Measurements from ENCODE around the gene JAZF1.
"Not testable (repeated sequence)": the region's sequence is repeated elsewhere in the genome, so short reads cannot be mapped to it uniquely, and the experiment has no call there.

Gene JAZF1

GRCh38 chr7:28042721-28043120 is 137.9 kb downstream of the JAZF1 start:
- DNase-seq (ENCODE audit: low read depth) = no peak

DNA sequence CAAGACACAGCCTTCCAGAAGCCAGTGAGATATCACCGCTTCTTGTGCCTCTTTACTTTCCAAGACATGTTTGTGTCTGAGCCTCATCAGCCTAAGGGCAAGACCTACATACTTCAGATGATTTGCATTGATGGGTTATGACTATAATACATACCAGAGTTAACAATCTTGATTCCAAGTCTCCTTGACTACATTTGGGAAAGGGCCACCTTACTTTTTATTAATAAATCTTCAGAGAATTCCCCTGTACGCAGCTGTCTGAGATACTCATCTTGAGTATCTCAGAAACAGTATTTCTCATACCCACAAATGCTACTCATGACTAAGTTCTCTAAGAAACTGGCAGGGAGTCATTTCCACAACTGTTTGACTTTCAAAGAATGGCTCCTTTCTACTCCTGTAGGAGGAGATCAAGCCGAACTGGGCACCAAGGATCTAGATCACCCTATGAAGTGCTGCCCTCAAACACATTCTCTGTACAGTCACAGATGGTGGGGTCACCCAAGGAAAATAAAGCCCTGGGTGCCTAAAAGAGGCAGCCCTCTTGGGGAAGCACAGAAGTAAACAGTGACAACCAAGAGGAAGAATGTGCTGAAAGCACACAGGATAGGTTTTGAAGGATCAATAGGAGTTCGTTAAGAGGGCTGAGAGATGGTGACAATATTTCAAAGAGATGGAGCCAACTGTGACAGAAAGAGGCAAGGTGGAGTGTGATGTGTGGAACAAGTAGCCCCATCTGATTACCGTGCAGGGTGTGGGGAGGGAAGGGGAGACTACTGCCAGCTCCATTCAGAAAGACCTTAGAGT is 138.9 kb downstream of the JAZF1 start:
- DNase-seq (ENCODE audit: low read depth) = peak; percentile 87

GRCh38 chr7:28038175-28038797 is 142.3 kb downstream of the JAZF1 start:
- DNase-seq (ENCODE audit: low read depth) = peak; percentile 38

DNA sequence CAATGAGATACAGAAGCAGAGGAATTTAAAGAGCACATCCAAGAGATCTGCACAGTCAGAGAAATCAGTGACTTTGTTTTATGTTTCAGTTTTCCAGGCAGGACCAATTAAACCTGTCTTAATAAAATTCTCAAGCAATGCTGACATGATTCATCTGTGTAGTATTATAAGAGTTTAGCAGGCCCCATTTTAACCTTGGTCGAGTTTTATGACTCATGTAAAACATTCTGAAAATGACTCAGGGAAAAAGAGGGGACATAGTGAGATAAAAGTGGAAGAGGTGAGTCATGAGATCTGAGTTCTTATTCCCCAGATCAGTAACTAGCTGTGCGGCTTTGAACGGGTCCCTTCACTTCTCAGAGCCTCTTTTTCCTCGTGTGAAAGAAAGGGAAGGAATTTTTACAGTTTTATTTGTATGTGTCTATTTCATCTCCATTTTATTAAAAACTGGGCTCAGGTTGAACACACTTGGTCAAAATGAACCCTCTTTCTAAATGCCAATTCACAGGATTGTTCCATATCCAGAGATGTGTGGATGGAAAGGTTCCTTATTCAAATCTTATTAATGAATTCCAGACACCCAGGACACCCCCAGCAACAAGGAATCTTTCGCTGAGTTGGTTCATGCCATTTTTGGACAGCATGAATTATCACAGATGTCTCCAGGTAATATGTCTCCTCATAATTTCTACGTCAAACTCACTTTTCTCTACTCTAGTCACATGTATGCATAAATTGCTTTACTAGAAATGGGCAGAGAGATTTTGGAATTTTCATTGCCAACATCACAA is 143.2 kb downstream of the JAZF1 start:
- peak; percentile 98 for DNase-seq (ENCODE audit: low read depth)

DNA sequence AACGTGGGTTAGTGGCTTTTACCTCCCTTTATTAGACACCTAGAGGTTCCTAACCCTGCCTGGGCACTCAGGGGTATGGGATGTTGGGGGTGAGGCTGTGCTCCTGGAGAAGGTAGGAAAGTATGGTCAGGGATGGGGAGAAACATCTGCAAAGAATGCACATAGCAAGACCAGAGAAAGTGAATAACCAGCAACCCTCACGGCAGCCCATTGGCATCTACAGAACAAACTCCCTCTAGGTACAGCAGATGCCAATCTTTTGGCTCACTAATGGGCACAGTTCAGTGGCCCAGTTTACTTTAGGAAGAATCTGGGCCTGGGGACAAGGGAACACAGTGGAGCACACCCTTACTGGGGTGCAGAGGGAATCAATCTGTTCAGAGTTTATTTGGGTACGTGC is 143.9 kb downstream of the JAZF1 start:
- no peak for DNase-seq (ENCODE audit: low read depth)

- no peak for DNase-seq (ENCODE audit: low read depth)
Observed at GRCh38 chr7:28033386-28033785, 147.2 kb downstream of the JAZF1 start.

DNA sequence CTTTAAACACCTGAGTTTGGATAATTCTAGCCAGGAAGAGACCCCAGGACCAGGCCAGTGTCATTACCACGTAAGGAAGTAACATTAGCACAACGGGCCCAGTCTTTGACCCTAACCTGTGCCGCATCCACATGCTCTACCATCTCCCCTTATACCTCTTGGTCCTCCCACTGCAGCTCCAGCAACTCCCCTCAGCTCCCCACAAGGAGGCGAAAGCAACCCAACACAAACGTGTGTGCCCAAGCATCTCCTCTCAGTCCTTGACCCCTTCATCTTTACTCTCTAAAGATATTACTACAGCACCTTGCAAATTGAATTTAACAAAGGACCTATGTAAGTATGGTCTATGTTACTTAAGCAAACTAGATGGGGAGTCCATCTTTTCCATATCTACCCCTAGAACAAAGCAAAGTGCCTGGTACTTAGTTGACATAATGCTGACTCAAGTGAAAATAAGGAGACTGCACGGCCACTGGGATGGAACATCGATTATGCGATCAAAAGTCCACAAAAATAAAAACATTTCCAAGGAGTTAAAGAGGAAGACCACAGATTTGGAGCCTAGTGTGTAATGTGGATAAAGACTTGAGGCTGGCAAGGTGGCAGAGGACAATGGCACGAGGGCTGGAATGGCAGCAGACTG is 147.7 kb downstream of the JAZF1 start:
- DNase-seq (ENCODE audit: low read depth) = no peak

GRCh38 chr7:28029051-28029450 is 151.5 kb downstream of the JAZF1 start:
- peak; percentile 39 for DNase-seq (ENCODE audit: low read depth)

DNA sequence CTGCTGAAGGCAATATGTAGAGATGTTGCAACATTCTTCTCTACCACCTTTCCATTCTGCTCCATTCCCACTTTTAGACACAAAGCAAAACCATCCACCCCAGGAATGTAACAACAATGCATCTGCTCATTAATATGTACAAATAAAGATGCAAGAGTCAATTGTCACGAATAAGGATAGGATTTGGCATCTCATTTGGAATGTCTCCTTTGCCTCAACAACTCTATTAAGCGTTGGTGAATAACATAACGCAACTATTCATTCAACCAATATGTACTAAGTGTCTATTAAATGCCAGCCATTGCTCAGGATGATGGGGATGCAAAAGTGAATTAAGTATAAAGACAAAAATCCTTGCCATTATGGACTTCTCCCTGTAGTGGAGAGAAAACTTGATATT is 152.1 kb downstream of the JAZF1 start:
- DNase-seq (ENCODE audit: low read depth) = no peak

DNA sequence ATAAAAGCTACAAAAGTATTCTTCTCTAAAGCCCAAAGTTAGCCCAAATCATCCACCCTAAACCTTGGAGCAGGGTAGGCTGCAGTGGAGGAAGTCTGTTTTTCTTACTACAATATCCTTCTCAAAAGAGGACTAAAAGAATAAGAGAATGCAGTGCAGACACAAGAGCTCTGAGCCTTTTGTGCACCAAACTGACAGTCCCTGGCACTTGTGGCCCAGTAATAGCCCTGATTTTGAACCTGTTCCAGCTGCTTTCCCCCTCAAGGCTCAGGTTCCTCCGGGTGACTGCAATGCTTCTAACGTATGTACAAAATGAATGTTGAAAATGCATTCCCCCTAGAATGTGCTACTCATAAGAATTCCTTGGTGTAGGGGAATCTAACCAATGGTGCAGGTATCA is 154.4 kb downstream of the JAZF1 start:
- DNase-seq (ENCODE audit: low read depth) = no peak

DNA sequence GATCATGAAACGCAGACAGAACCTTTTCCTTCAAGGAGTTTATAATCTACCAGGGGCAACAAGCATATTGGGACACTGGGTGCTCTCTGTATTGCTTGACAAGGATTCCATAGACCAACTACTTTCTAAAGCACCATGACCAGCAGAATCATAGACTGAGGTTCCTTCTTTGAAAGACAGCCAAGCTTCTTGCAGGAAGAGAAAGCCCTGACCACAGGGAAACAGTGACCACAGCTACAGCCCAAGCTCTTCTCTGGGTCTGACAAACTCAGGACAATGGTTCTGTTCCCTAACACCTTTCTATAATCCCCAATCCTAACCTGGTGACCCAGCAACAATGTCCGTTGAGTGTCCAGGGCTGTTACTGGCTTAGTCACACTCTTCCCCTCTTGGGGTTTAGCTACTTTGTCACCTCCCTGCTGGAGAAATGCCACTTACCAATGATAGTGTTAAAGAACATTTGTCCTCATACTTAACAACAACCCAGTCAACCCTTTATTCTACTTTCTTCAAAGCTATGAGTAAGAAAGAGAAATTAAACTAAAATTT is 155.7 kb downstream of the JAZF1 start:
- peak; percentile 38 for DNase-seq (ENCODE audit: low read depth)

DNA sequence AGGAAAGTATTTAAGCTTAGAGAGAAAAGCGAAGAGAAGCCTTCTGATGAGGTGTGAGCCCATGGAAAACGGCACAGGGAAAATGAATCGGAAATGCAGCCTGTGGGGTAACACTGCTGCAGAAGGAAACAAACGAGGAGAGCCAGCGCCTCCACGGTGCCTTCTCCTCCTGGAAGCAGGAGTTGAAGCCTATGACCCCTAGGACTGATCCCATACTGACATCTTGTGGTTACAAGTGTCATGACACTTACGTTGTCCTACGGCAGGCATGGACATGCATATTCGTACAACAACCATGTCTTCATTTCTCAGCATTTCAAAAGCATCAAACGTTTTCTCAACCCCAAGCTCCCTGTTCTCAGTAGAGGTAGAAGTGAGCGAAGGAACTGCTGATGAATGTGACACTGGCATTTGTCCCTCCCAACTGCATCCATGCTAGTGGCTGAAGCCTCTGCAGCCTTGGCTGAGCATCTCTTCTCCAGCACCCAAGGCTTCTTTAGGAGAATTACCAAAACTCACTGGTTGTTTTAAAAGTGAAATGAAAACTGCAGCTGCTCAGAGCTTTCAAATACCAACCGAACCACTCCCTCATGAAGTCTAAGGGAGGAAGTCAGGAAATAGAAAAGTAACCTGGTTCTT is 160.2 kb downstream of the JAZF1 start:
- DNase-seq (ENCODE audit: low read depth) = peak; percentile 81

- peak; percentile 26 for DNase-seq (ENCODE audit: low read depth)
Observed at GRCh38 chr7:28018856-28019465, 161.6 kb downstream of the JAZF1 start.

DNA sequence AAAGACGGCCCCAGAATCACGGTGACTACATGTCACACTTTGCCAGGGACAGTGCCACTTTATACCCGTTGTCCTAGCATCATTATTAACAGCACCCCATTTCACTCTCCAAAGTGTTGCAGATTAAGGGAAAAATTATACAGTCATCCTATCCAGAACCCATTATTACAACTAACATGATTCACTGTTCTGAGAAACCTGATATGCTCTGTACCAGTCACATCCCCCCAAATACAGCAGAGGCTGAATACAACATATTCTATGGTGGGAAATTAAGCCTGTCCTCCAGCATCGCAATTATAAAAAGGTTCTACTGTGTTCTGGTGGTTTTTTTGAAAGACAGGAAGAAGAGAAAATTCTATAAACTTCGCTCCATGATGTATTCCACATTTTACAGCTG is 162.1 kb downstream of the JAZF1 start:
- DNase-seq (ENCODE audit: low read depth) = peak; percentile 67

DNA sequence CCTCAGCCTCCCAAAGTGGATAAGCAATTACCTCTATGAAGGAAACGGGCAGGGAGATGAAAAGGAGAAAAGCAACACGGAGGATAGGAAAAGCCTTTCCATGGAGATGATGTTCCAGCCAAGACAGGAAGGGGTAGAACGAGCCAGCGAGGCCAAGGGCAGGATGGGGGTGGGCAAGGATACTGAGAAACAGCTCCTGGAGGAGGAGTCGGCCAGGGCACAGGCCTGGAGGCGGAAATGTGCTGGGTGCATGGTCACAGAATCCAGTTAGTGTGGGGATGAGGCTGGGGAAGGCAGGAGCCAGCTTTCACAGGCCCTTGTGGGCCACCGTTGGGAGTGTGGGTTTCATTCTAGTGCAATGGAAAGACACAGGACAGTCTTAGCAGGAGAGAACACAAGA is 162.6 kb downstream of the JAZF1 start:
- no peak for DNase-seq (ENCODE audit: low read depth)

GRCh38 chr7:28017372-28017771 is 163.2 kb downstream of the JAZF1 start:
- DNase-seq (ENCODE audit: low read depth) = peak; percentile 63

DNA sequence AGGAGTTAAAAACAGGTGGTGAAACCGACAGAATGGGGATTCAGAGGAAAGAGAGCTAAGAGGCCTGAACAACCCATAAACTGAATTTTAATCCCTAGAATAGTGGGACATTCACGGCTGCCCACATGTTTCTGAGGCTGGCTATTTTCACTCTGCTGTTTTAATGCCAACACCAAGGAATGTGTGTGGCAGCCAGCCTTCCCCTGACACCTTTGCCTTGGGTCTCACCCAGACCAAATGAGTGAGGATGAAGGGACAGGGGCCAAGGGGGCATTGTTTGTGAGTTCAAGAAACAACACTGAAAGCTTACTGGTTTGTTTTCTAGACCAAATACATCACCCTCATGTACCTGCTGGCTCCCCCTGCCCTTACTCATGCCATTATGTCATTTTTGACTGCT is 164.3 kb downstream of the JAZF1 start:
- no peak for DNase-seq (ENCODE audit: low read depth)

DNA sequence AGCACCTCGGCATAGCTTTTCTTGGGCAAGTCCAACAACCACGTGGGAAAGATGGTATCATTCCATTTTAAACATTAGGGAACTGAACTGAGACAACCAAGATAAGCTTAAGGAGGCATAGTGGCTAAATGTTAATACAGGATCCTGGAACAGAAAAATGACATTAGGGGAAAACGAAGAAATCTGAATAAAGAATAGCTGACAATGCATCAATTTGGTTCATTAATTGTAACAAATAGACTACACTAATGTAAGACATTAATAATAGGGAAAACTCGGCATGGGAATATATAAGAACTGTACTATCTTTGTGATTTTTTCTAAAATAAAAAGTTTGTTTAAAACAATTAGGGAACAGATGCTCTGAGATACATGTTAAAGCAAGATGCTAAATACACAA is 165.4 kb downstream of the JAZF1 start:
- DNase-seq (ENCODE audit: low read depth) = no peak

GRCh38 chr7:28014340-28014739 is 166.3 kb downstream of the JAZF1 start:
- DNase-seq (ENCODE audit: low read depth) = not testable (repeated sequence)

- DNase-seq (ENCODE audit: low read depth) = no peak
Observed at GRCh38 chr7:28013441-28013840, 167.2 kb downstream of the JAZF1 start.

DNA sequence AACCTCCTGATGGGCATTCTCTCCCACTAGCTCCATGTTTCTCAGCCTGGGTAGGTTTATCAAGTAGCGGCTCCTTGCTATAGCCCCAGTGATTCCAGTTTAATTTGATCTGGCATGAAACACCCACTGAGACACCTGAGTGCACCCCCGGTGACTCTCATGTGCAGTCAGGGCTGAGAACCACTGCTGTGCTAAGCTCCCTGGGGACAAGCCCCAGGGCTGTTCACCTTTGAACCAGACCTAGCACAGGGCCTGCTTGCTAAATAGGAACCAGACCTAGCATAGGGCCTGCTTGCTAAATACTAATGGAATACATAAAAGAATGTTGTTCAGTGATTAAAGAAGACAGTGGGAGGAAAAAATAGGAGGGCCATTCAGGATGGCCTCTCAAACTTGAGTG is 167.6 kb downstream of the JAZF1 start:
- DNase-seq (ENCODE audit: low read depth) = no peak
